ENCODE results near the gene ZSCAN5A. TPM values are rescaled to one million over a fixed set of nuclear protein-coding genes. Genes with fewer than 3 reads are reported as not detected.
"Not testable (repeated sequence)": the region's sequence is repeated elsewhere in the genome, so short reads cannot be mapped to it uniquely, and the experiment has no call there.

Gene ZSCAN5A
- total RNA-seq, 1 donor from 2014 or later, result 6.6 TPM

DNA sequence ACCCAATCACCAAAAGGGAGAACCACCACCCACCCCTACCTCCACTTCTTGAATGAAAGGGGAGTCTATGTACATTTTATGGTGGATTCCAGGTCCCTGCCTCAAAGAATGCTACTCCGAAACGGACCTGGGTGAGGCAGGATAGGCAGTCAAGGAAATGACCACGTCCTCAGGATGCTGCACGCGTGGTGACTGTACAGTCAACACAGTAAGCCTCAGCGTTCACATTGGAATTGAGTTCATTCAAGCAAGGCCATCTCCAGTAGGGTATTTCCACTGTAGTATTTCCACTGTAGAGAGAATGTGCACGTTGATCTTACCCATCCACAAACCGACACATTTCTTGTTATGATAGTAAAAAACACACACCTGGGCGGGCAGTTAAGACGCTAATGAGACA lies 95.7 kb downstream of the ZSCAN5A start:
- Histone ChIP-seq H3K9ac (ENCODE audit: low read length) (no peak overlapping the region), H3K4me3 (ENCODE audit: insufficient read depth, low read depth, low read length) (no peak overlapping the region), H3K27me3 (ENCODE audit: insufficient read depth, low read length) (no peaks in the 10 kb centered on the region), H3K4me1 (ENCODE audit: insufficient read depth, low read length) (no peaks in the 10 kb centered on the region), H3K4me2 (ENCODE audit: low read length) (no peak overlapping the region), H3K9me3 (ENCODE audit: insufficient read depth, low read depth, low read length) (no peaks in the 10 kb centered on the region), H3K36me3 (ENCODE audit: insufficient read depth, low read length) (no peaks in the 10 kb centered on the region), H3K79me2 (ENCODE audit: insufficient read depth, low read length) (no peaks in the 10 kb centered on the region), H3K27ac (ENCODE audit: low read depth, low read length) (no peak overlapping the region), H4K20me1 (ENCODE audit: insufficient read depth, low read length) (no peaks in the 10 kb centered on the region), H2AFZ (ENCODE audit: low read depth, low read length) (no peak overlapping the region)
- Mint-ChIP-seq H3K4me3 (ENCODE audit: unreplicated experiment) (no peak overlapping the region), H3K27me3 (ENCODE audit: low read depth, unreplicated experiment) (peaks cover 13% of the 10 kb centered on the region), H3K9me3 (ENCODE audit: unreplicated experiment) (no peaks in the 10 kb centered on the region), H3K4me1 (ENCODE audit: low read depth, unreplicated experiment) (no peaks in the 10 kb centered on the region), H3K36me3 (ENCODE audit: low read depth, unreplicated experiment) (peaks cover 10% of the 10 kb centered on the region), H3K27ac (ENCODE audit: unreplicated experiment) (no peak overlapping the region)
- DNase-seq (ENCODE audit: low read depth) (no peak), FAIRE-seq (no peak)
- TF ChIP-seq CTCF (IDR thresholded peaks at IDR 0.05; ENCODE audit: insufficient read depth, low read depth, low read length), result no peak
- TF ChIP-seq EZH2 (IDR thresholded peaks at IDR 0.05; ENCODE audit: insufficient read depth, low read length), result no peak

DNA sequence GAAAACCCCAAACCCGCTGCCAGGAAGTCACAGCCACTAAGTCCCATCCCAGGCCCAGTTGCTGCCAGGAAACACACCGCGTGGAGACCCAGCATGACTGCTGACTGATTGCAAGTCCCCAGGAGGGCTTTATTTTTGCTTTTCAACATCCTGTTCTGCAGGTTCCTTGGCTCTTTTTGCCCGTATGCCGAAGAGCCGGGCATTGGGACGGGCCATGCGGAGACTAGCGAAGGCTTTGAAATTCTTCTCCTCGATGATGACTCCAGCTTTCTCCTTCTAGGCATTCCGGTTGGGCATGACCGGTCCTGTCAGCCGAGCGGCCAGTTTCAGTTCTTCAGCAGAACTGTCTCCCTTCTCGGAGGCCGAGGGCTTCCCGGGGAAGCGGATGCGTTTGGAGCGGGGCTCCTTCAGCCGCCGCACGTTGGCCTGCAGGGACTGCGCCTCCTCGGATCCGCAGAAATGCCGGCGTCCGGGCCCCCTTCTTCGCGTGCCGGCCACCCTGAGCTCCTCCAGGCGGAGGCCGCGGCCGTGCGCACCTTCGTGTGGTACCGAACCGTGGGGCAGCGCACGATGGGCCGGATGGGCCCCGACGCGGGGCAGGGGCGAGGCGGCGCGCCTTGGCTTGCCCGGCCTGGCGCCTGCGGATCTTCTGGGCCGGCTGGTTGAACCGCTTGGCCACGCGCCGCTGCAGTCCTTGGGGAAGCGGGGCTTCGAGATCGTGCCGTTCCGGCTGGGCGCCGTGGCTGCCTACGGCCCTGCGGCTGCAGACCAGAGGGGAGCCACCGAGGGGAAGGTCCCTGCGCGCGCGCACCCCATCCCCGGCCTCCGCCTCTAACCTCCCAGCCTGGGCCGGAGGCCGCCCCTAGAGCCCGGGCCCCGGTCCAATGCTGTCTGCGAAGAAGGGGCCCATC lies 97.3 kb downstream of the ZSCAN5A start:
- Histone ChIP-seq H3K4me3 (ENCODE audit: insufficient read depth, low read depth, low read length) (peak overlapping the region; percentile 33), H3K9ac (ENCODE audit: low read length) (peak overlapping the region; percentile 50), H2AFZ (ENCODE audit: low read depth, low read length) (peak overlapping the region; percentile 57), H3K27ac (ENCODE audit: low read depth, low read length) (no peak overlapping the region), H3K4me1 (ENCODE audit: insufficient read depth, low read length) (no peaks in the 10 kb centered on the region), H3K4me2 (ENCODE audit: low read length) (peak overlapping the region; percentile 84), H4K20me1 (ENCODE audit: insufficient read depth, low read length) (no peaks in the 10 kb centered on the region), H3K27me3 (ENCODE audit: insufficient read depth, low read length) (no peaks in the 10 kb centered on the region), H3K79me2 (ENCODE audit: insufficient read depth, low read length) (no peaks in the 10 kb centered on the region), H3K9me3 (ENCODE audit: insufficient read depth, low read depth, low read length) (no peaks in the 10 kb centered on the region), H3K36me3 (ENCODE audit: insufficient read depth, low read length) (no peaks in the 10 kb centered on the region)
- Mint-ChIP-seq H3K27ac (ENCODE audit: unreplicated experiment) (no peak overlapping the region), H3K9me3 (ENCODE audit: unreplicated experiment) (no peaks in the 10 kb centered on the region), H3K4me1 (ENCODE audit: low read depth, unreplicated experiment) (no peaks in the 10 kb centered on the region), H3K27me3 (ENCODE audit: low read depth, unreplicated experiment) (peaks cover 13% of the 10 kb centered on the region), H3K4me3 (ENCODE audit: unreplicated experiment) (no peak overlapping the region), H3K36me3 (ENCODE audit: low read depth, unreplicated experiment) (no peaks in the 10 kb centered on the region)
- DNase-seq (ENCODE audit: low read depth), result peak; percentile 29
- no peak for FAIRE-seq
- TF ChIP-seq CTCF (IDR thresholded peaks at IDR 0.05; ENCODE audit: insufficient read depth, low read depth, low read length), result no peak

- no peaks in the 10 kb centered on the region for H3K36me3 Mint-ChIP-seq (ENCODE audit: low read depth, unreplicated experiment)
- Histone ChIP-seq H3K27ac (ENCODE audit: low read depth, low read length) (no peak overlapping the region), H3K9ac (ENCODE audit: low read length) (no peak overlapping the region), H3K79me2 (ENCODE audit: insufficient read depth, low read length) (no peaks in the 10 kb centered on the region), H3K36me3 (ENCODE audit: insufficient read depth, low read length) (no peaks in the 10 kb centered on the region), H4K20me1 (ENCODE audit: insufficient read depth, low read length) (no peaks in the 10 kb centered on the region), H3K9me3 (ENCODE audit: insufficient read depth, low read depth, low read length) (no peaks in the 10 kb centered on the region), H2AFZ (ENCODE audit: low read depth, low read length) (no peak overlapping the region), H3K4me3 (ENCODE audit: insufficient read depth, low read depth, low read length) (no peak overlapping the region), H3K4me1 (ENCODE audit: insufficient read depth, low read length) (no peaks in the 10 kb centered on the region), H3K4me2 (ENCODE audit: low read length) (no peak overlapping the region), H3K27me3 (ENCODE audit: insufficient read depth, low read length) (no peaks in the 10 kb centered on the region)
- FAIRE-seq, result no peak
- H3K4me1 Mint-ChIP-seq (ENCODE audit: low read depth, unreplicated experiment), result no peaks in the 10 kb centered on the region
- H3K4me3 Mint-ChIP-seq (ENCODE audit: unreplicated experiment), result no peak overlapping the region
- no peak for DNase-seq (ENCODE audit: low read depth)
- TF ChIP-seq EZH2 (IDR thresholded peaks at IDR 0.05; ENCODE audit: insufficient read depth, low read length) (no peak), CTCF (IDR thresholded peaks at IDR 0.05; ENCODE audit: insufficient read depth, low read depth, low read length) (no peak)
- H3K27ac Mint-ChIP-seq (ENCODE audit: unreplicated experiment), result no peak overlapping the region
- H3K27me3 Mint-ChIP-seq (ENCODE audit: low read depth, unreplicated experiment), result peaks cover 20% of the 10 kb centered on the region
- H3K9me3 Mint-ChIP-seq (ENCODE audit: unreplicated experiment), result peaks cover 4% of the 10 kb centered on the region
Measured at GRCh38 chr19:56211718-56212117, 102.9 kb downstream of the ZSCAN5A start.

DNA sequence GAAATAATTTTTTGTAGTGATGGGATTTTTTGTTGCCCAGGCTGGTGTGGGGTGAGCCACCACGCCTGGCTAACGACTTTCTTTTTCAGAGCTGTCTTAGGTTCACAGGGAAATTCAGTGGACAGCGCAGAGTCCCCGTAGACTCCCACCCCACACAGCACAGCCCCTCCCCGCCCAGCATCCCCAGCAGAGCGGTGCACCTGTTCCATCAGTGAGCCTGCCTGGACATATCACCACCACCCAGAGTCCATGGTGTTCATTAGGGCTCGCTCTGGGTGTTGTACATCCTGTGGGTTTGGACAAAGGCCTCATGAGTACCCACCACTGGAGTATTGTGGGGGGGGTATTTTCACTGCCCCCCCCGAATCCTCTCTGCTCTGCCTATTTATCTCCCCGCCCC lies 104.6 kb downstream of the ZSCAN5A start:
- H3K36me3 ChIP-seq (ENCODE audit: insufficient read depth, low read length); FAIRE-seq; H3K4me1 Mint-ChIP-seq (ENCODE audit: low read depth, unreplicated experiment); H3K27me3 ChIP-seq (ENCODE audit: insufficient read depth, low read length); H3K9me3 Mint-ChIP-seq (ENCODE audit: unreplicated experiment); H3K27ac ChIP-seq (ENCODE audit: low read depth, low read length); H3K9me3 ChIP-seq (ENCODE audit: insufficient read depth, low read depth, low read length); H3K4me1 ChIP-seq (ENCODE audit: insufficient read depth, low read length); H3K4me3 ChIP-seq (ENCODE audit: insufficient read depth, low read depth, low read length); H4K20me1 ChIP-seq (ENCODE audit: insufficient read depth, low read length); H3K27ac Mint-ChIP-seq (ENCODE audit: unreplicated experiment); H3K4me2 ChIP-seq (ENCODE audit: low read length); H3K9ac ChIP-seq (ENCODE audit: low read length); H3K36me3 Mint-ChIP-seq (ENCODE audit: low read depth, unreplicated experiment); H2AFZ ChIP-seq (ENCODE audit: low read depth, low read length); H3K4me3 Mint-ChIP-seq (ENCODE audit: unreplicated experiment); DNase-seq (ENCODE audit: low read depth); H3K79me2 ChIP-seq (ENCODE audit: insufficient read depth, low read length): not testable (repeated sequence)
- H3K27me3 Mint-ChIP-seq (ENCODE audit: low read depth, unreplicated experiment), result peaks cover 30% of the 10 kb centered on the region

Data from astrocyte (in vitro differentiated cells and primary cell).